Measurements from ENCODE around the gene PITPNM1. TPM values are rescaled to one million over a fixed set of nuclear protein-coding genes. Genes with fewer than 3 reads are reported as not detected.

PITPNM1 gene
- total RNA-seq, 1 experiment from 2014 or later: 55.9 TPM

GRCh38 chr11:67525275-67525976, 20.3 kb upstream of the PITPNM1 start:
- CTCF ChIA-PET: interaction anchor here (0.5 kb wide), 1 partner anchor 22 kb away, joined by 3 read pairs; no protein-coding TSS in a partner anchor
- BruUV-seq (replicated peaks): no TSS peak

GRCh38 chr11:67524480-67524808, 19.3 kb upstream of the PITPNM1 start:
- ChIA-PET POLR2A (ENCODE audit: low non-redundant PET) (no interaction called here), CTCF (no interaction called here)
- DNase-seq (ENCODE audit: low spot score): no peak
- Histone ChIP-seq H3K27ac (ENCODE audit: low read depth, low read length, poor library complexity, severe bottlenecking) (no peak overlapping the region), H3K4me1 (ENCODE audit: insufficient read depth, low read length, poor library complexity, severe bottlenecking) (no peaks in the 10 kb centered on the region), H3K27me3 (replicated peaks; ENCODE audit: insufficient read depth, low read depth, low read length, poor library complexity) (no peaks in the 10 kb centered on the region), H3K4me3 (ENCODE audit: low read depth, low read length, poor library complexity, severe bottlenecking) (no peak overlapping the region), H3K9me3 (ENCODE audit: low read depth, low read length, poor library complexity, severe bottlenecking) (no peaks in the 10 kb centered on the region), H3K36me3 (ENCODE audit: insufficient read depth, low read length, poor library complexity, severe bottlenecking) (no peaks in the 10 kb centered on the region)
- no peak for TF ChIP-seq EZH2 (IDR thresholded peaks at IDR 0.05; ENCODE audit: borderline replicate concordance, low read depth, low read length, poor library complexity, severe bottlenecking)
- TF ChIP-seq, protein P1, sequence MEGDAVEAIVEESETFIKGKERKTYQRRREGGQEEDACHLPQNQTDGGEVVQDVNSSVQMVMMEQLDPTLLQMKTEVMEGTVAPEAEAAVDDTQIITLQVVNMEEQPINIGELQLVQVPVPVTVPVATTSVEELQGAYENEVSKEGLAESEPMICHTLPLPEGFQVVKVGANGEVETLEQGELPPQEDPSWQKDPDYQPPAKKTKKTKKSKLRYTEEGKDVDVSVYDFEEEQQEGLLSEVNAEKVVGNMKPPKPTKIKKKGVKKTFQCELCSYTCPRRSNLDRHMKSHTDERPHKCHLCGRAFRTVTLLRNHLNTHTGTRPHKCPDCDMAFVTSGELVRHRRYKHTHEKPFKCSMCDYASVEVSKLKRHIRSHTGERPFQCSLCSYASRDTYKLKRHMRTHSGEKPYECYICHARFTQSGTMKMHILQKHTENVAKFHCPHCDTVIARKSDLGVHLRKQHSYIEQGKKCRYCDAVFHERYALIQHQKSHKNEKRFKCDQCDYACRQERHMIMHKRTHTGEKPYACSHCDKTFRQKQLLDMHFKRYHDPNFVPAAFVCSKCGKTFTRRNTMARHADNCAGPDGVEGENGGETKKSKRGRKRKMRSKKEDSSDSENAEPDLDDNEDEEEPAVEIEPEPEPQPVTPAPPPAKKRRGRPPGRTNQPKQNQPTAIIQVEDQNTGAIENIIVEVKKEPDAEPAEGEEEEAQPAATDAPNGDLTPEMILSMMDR (conservative IDR thresholded peaks at IDR 0.05; ENCODE audit: low read depth, low read length): no peak
- BruUV-seq (replicated peaks): no TSS peak
- intact Hi-C loops (cut with micrococcal nuclease; ENCODE audit: unreplicated experiment): no loop called here

More at GRCh38 chr11:67525275-67525976, 20.3 kb upstream of the PITPNM1 start:
- DNase-seq (ENCODE audit: low spot score): no peak
- TF ChIP-seq EZH2 (IDR thresholded peaks at IDR 0.05; ENCODE audit: borderline replicate concordance, low read depth, low read length, poor library complexity, severe bottlenecking): no peak
- TF ChIP-seq, protein P1 (conservative IDR thresholded peaks at IDR 0.05; ENCODE audit: low read depth, low read length): no peak
- H3K36me3 ChIP-seq (ENCODE audit: insufficient read depth, low read length, poor library complexity, severe bottlenecking): no peaks in the 10 kb centered on the region
- no peaks in the 10 kb centered on the region for H3K9me3 ChIP-seq (ENCODE audit: low read depth, low read length, poor library complexity, severe bottlenecking)
- no peaks in the 10 kb centered on the region for H3K4me1 ChIP-seq (ENCODE audit: insufficient read depth, low read length, poor library complexity, severe bottlenecking)
- H3K4me3 ChIP-seq (ENCODE audit: low read depth, low read length, poor library complexity, severe bottlenecking): no peak overlapping the region
- H3K27me3 ChIP-seq (replicated peaks; ENCODE audit: insufficient read depth, low read depth, low read length, poor library complexity): no peaks in the 10 kb centered on the region
- no peak overlapping the region for H3K27ac ChIP-seq (ENCODE audit: low read depth, low read length, poor library complexity, severe bottlenecking)
- intact Hi-C loops (cut with micrococcal nuclease; ENCODE audit: unreplicated experiment): no loop called here
- POLR2A ChIA-PET (ENCODE audit: low non-redundant PET): no interaction called here

DNA sequence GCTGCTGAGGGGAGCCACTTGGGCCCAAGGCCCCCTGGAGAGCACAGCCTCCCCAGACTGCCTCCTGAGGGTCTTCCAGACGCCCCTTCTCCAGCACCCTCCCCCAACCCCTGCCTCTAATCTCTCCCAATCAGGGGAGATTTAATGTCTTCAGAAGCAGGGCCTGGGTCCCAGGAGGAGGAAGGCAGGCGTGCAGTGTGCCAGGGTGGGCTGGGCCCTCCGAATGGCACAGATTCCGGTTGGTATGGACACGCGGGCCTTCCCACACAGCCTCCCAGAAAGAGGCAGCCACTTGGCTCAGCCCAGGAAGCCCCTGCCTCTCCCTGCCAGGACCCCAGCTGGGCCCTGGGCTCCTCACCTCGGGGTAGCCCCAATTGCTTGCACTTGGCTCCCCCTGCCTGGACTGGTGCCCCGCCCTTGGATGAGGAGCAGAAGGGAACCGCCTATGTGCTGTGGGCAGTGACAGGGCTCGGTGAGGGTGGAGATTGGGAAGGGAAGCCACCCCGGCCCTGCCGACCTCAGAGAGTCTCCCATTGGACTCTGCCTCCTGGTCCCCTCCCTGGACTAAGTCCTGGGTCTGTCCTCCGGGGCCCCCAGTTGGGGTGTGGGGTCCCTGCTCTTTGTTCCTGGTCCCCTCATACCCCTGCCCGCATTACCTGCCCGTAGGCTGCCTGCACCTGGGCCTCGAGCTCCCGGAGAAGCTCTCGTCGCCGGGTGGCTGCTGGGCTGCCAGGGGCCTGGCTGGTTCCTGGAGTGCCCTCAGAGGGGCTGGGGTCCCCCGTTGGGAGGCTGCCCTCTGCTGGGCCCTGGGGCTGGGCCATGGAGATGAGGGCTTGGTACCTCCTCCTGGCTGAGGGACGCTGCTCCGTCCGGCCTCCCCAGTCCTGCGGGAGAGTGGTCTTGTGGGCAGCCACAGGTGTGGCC, 18.7 kb upstream of the PITPNM1 start:
- H3K27me3 ChIP-seq (replicated peaks; ENCODE audit: insufficient read depth, low read depth, low read length, poor library complexity): no peaks in the 10 kb centered on the region
- CTCF ChIA-PET: no interaction called here
- H3K4me3 ChIP-seq (ENCODE audit: low read depth, low read length, poor library complexity, severe bottlenecking): no peak overlapping the region
- no peaks in the 10 kb centered on the region for H3K36me3 ChIP-seq (ENCODE audit: insufficient read depth, low read length, poor library complexity, severe bottlenecking)
- intact Hi-C loops (cut with micrococcal nuclease; ENCODE audit: unreplicated experiment): no loop called here
- TF ChIP-seq, protein P1 (conservative IDR thresholded peaks at IDR 0.05; ENCODE audit: low read depth, low read length): no peak
- TF ChIP-seq EZH2 (IDR thresholded peaks at IDR 0.05; ENCODE audit: borderline replicate concordance, low read depth, low read length, poor library complexity, severe bottlenecking): no peak
- POLR2A ChIA-PET (ENCODE audit: low non-redundant PET): no interaction called here
- no TSS peak for BruUV-seq (replicated peaks)
- no peaks in the 10 kb centered on the region for H3K4me1 ChIP-seq (ENCODE audit: insufficient read depth, low read length, poor library complexity, severe bottlenecking)
- no peak for DNase-seq (ENCODE audit: low spot score)
- no peak overlapping the region for H3K27ac ChIP-seq (ENCODE audit: low read depth, low read length, poor library complexity, severe bottlenecking)
- no peaks in the 10 kb centered on the region for H3K9me3 ChIP-seq (ENCODE audit: low read depth, low read length, poor library complexity, severe bottlenecking)

Measured in A673 (cell line).